K562 (cell line): Measurements from ENCODE around the gene GHR. TPM values are rescaled to one million over a fixed set of nuclear protein-coding genes. Genes with fewer than 3 reads are reported as not detected.

ENCODE experiments used
- ATAC-seq: fragments of 200-7000 bp; cut with Tn5 transposase; 3 replicates; pipeline ENCODE4 v1.9.1; 2020; ENCODE audit warnings: moderate library complexity
- BruUV-seq: library from RNA; stranded (reverse); fragments of 400-500 nt; replicated peaks from 2 replicates; lab custom pipeline; 2021; lab: Mats Ljungman, UMichigan
- CTCF ChIA-PET: fragments of 300-600 bp; formaldehyde crosslinking; extraction: SDS; loops from one replicate; lab custom pipeline; 2021; ENCODE audit warnings: low intra/inter-chr PET ratio; lab: Yijun Ruan, JAX
- POLR2A ChIA-PET: fragments of 300-600, 350-650 bp; sonication (Branson Sonifier 250); formaldehyde crosslinking; extraction: SDS; loops from one replicate; lab custom pipeline; 2021; ENCODE audit warnings: antibody characterized with exemption, inconsistent platforms; lab: Yijun Ruan, JAX
- DNase-seq, 4 experiments: peaks; one replicate each; pipeline versions ENCODE4 v3.0.0 to v3.0.0-alpha.2; 2011 to 2018; ENCODE audit warnings: low spot score in 3 of 4, mixed read lengths in 3 of 4; ENCODE audit errors: extremely low read depth in 1 of 4
- FAIRE-seq: peaks from 2 replicates; lab custom pipeline; 2011; peaks lifted over from hg19 to GRCh38; lab: Jason Lieb, UNC
- H2AFZ ChIP-seq: 2 replicates; pipeline ENCODE4 v1.6.0; 2011; ENCODE audit warnings: low read depth, low read length, control low read depth, inconsistent platforms
- H3K27ac ChIP-seq: fragments of 200-600 bp; 3 replicates; pipeline ENCODE4 v1.8.0; 2011; ENCODE audit warnings: low read depth, mild to moderate bottlenecking, control low read depth, inconsistent platforms, low read length, moderate library complexity, mixed read lengths; ENCODE audit errors: extremely low read depth
- H3K27me3 ChIP-seq, 2 experiments: fragments of 300-600 bp in 1 of 2; 2 replicates in 1 of 2; 3 replicates in 1 of 2; pipeline versions ENCODE4 v1.6.0 to v1.8.0; 2011; ENCODE audit warnings: inconsistent platforms in 2 of 2, low read length in 2 of 2, mild to moderate bottlenecking in 1 of 2, mixed read lengths in 1 of 2, moderate library complexity in 1 of 2; ENCODE audit not compliant: control insufficient read depth in 2 of 2, insufficient read depth in 2 of 2
- H3K36me3 ChIP-seq: fragments of 300-600 bp; 3 replicates; pipeline ENCODE4 v1.8.0; 2011; ENCODE audit warnings: mild to moderate bottlenecking, low read length, inconsistent platforms; ENCODE audit not compliant: control insufficient read depth, insufficient read depth
- H3K4me1 ChIP-seq, 2 experiments: fragments of 200-600 bp in 1 of 2; replicated peaks in 1 of 2; 2 replicates in 1 of 2; 3 replicates in 1 of 2; pipeline versions ENCODE4 v1.5.1 to v1.8.0; 2011; ENCODE audit warnings: inconsistent platforms in 2 of 2, low read length in 2 of 2, mild to moderate bottlenecking in 1 of 2, mixed read lengths in 1 of 2, moderate library complexity in 1 of 2; ENCODE audit not compliant: control insufficient read depth in 2 of 2, insufficient read depth in 2 of 2
- H3K4me2 ChIP-seq: 2 replicates; pipeline ENCODE4 v1.6.1; 2011; ENCODE audit warnings: low read length, control low read depth, inconsistent platforms, mixed read lengths; ENCODE audit not compliant: insufficient read depth
- H3K4me3 ChIP-seq: fragments of 200-600 bp; sonication (generic), shearing (Covaris generic); 2 replicates; pipeline ENCODE4 v1.5.1; 2016; ENCODE audit warnings: control low read depth, inconsistent platforms
- H3K79me2 ChIP-seq: fragments of 200-600 bp; 3 replicates; pipeline ENCODE4 v1.8.0; 2011; ENCODE audit warnings: low read length, inconsistent platforms; ENCODE audit not compliant: control insufficient read depth, insufficient read depth
- H3K9ac ChIP-seq, 2 experiments: 2 replicates each; pipeline versions ENCODE4 v1.6.0 to v1.6.1; 2011; ENCODE audit warnings: low read depth in 2 of 2, low read length in 2 of 2, control low read depth in 1 of 2, inconsistent platforms in 1 of 2, mild to moderate bottlenecking in 1 of 2, mixed read lengths in 1 of 2; ENCODE audit not compliant: insufficient read depth in 1 of 2
- H3K9me1 ChIP-seq: one replicate; pipeline ENCODE4 v1.6.0; 2011; ENCODE audit warnings: inconsistent platforms, mild to moderate bottlenecking, low read length, moderate library complexity; ENCODE audit not compliant: control insufficient read depth, insufficient read depth
- H3K9me3 ChIP-seq: replicated peaks from 2 replicates; pipeline ENCODE4 v1.5.1; 2011; ENCODE audit warnings: low read depth, low read length, inconsistent platforms; ENCODE audit not compliant: control insufficient read depth, insufficient read depth
- H4K20me1 ChIP-seq: replicated peaks from 2 replicates; pipeline ENCODE4 v1.6.1; 2011; ENCODE audit warnings: low read length, inconsistent platforms, mixed read lengths; ENCODE audit not compliant: control insufficient read depth, insufficient read depth
- GTF2E2 ChIP-seq: fragments of 200-800 bp; sonication (Bioruptor generic); IDR thresholded peaks from 2 replicates; pipeline ENCODE4 v1.6.1; 2016; ENCODE audit warnings: missing genetic modification characterization, missing compliant biosample characterization
- HIVEP1 ChIP-seq: fragments of 250-450 bp; sonication (Bioruptor Pico); IDR thresholded peaks from 2 replicates; pipeline ENCODE4 v1.4.0; 2020; ENCODE audit warnings: mild to moderate bottlenecking
- MCM7 ChIP-seq, 2 experiments: fragments of 450-650 bp; IDR thresholded peaks; 2 replicates each; pipeline ENCODE4 v1.6.1; 2016 to 2018
- NBN ChIP-seq: fragments of 450-650 bp; IDR thresholded peaks from 2 replicates; pipeline ENCODE4 v1.6.1; 2016; ENCODE audit warnings: low read depth, mild to moderate bottlenecking
- PML ChIP-seq: IDR thresholded peaks from 2 replicates; pipeline ENCODE4 v1.6.1; 2012; ENCODE audit warnings: low read length, inconsistent platforms
- REST ChIP-seq, 2 experiments: fragments of 450-650 bp; formaldehyde crosslinking in 1 of 2; IDR thresholded peaks; 2 replicates each; pipeline versions ENCODE4 v1.4.0 to v1.6.1; 2014 to 2020; ENCODE audit warnings: mild to moderate bottlenecking in 2 of 2, borderline replicate concordance in 1 of 2, low read depth in 1 of 2
- SLC30A9 ChIP-seq: fragments of 250-450 bp; sonication (Bioruptor Pico); IDR thresholded peaks from 2 replicates; pipeline ENCODE4 v1.8.0; 2022; ENCODE audit warnings: mild to moderate bottlenecking, moderate library complexity
- SNRNP70 ChIP-seq: fragments of 200-400 bp; formaldehyde crosslinking; optimal IDR thresholded peaks from 2 replicates; pipeline ENCODE3; 2017; ENCODE audit warnings: low read depth, low read length
- ZNF217 ChIP-seq: sonication (generic); formaldehyde crosslinking; IDR thresholded peaks from 2 replicates; pipeline ENCODE4 v1.8.0; 2022; ENCODE audit warnings: mild to moderate bottlenecking, missing genetic modification reagents
- ZNF280A ChIP-seq: fragments of 450-650 bp; IDR thresholded peaks from 2 replicates; pipeline ENCODE4 v1.6.1; 2018; ENCODE audit warnings: mild to moderate bottlenecking, low read depth; ENCODE audit not compliant: partially characterized antibody
- ZNF57 ChIP-seq: fragments of 450-650 bp; formaldehyde crosslinking; IDR thresholded peaks from 2 replicates; pipeline ENCODE4 v1.4.0; 2020; ENCODE audit warnings: mild to moderate bottlenecking, moderate library complexity
- WGBS: fragments of 100-300 bp; shearing (Covaris generic); methylation state at CpG from one replicate; pipeline ENCODE4 v1.1.6; 2016; ENCODE audit warnings: low coverage, mixed read lengths; ENCODE audit not compliant: insufficient coverage; ENCODE audit errors: missing lambda C conversion rate; 5-methylcytosine and 5-hydroxymethylcytosine counted together
- in situ Hi-C: fragments of 300-500 bp; cut with MboI; formaldehyde crosslinking; loops from 4 replicates; pipeline ENCODE4 v1.15.0; 2018; ENCODE audit warnings: inconsistent platforms, mixed read lengths
- intact Hi-C: fragments of 100-400 bp; cut with micrococcal nuclease; formaldehyde crosslinking; loops from 2 replicates; pipeline ENCODE4 v1.14.2; 2022
- polyA plus RNA-seq, 8 experiments: library from polyadenylated mRNA; depleted of rRNA in 4 of 8; stranded (reverse) in 5 of 8; unstranded in 3 of 8; fragments of >200 nt; fragmentation: Nextera tagmentation in 2 of 8; fragmentation: Illumina TruSeq in 1 of 8; extraction: Ambion mirVana in 2 of 8; extraction: Trizol in 1 of 8; gene quantifications; 2 replicates each; pipeline versions ENCODE4 v1.2.1 to v1.2.3, GENCODE V29; 2011 to 2014; ENCODE audit warnings: inconsistent platforms in 1 of 8, missing spikeins in 1 of 8
- total RNA-seq, 7 experiments: library from RNA; depleted of rRNA in 6 of 7; stranded (reverse); fragments of >200 nt in 6 of 7; fragmentation: Illumina TruSeq in 2 of 7; extraction: Trizol in 2 of 7; gene quantifications; 2 replicates each; pipeline versions ENCODE4 v1.2.1 to v1.2.3, GENCODE V29; 2011 to 2021; ENCODE audit warnings: low replicate concordance in 1 of 7
- TF ChIP-seq, protein P1 (sequence below): sonication (generic); formaldehyde crosslinking; IDR thresholded peaks from 2 replicates; pipeline ENCODE4 v1.8.0; 2022; ENCODE audit warnings: mild to moderate bottlenecking, missing genetic modification reagents

Gene GHR
- total and polyA plus RNA-seq, 9 of the 15 experiments (the other 6 are each of a cell fraction or from before 2014, with no cell fraction given): 0.01 to 0.13 (median 0.07) TPM; not detected in 5

DNA sequence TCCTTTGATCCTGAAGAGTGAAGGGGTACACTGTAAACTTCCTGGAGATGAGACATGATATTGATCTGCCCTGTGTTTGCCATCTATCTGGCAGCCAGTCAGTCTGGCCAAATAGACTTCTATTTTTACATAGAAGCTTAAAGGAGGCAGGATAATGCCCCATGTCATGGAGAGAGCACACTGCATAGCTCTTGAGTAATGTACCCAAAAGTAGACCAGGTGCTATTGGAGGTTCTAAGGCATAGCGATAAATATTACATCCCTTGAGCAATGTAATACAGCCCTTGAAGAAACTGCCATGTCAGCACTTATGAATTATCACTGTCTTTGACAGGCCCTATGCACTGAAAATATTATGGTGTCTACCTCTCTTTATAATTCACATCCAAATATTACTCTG, 131.8 kb downstream of the GHR start:
- 4% methylated on average over 1 of the region's 1 CpG for WGBS
- no peak for FAIRE-seq
- BruUV-seq: no TSS peak
- Histone ChIP-seq H3K4me2 (no peak overlapping the region), H3K9ac (no peak overlapping the region), H3K4me3 (no peak overlapping the region), H3K27me3 (no peaks in the 10 kb centered on the region), H2AFZ (no peak overlapping the region), H3K36me3 (no peaks in the 10 kb centered on the region), H3K27ac (no peak overlapping the region), H3K4me1 (no peaks in the 10 kb centered on the region), H4K20me1 (no peaks in the 10 kb centered on the region), H3K79me2 (no peaks in the 10 kb centered on the region), H3K9me1 (no peaks in the 10 kb centered on the region), H3K9me3 (no peaks in the 10 kb centered on the region)
- no peak for DNase-seq
- intact Hi-C loops: no loop called here
- POLR2A ChIA-PET: no interaction called here
- CTCF ChIA-PET: no interaction called here
- ATAC-seq: no peak
- in situ Hi-C loops: no loop called here
- TF ChIP-seq ZNF57 (CRISPR knock-in tag) (no peak), ZNF217 (CRISPR knock-in tag) (no peak), MCM7 (IDR thresholded peaks at IDR 0.05) (no peak), PML (no peak), GTF2E2 (tag) (no peak), HIVEP1 (CRISPR knock-in tag) (no peak), SLC30A9 (CRISPR knock-in tag) (no peak), NBN (no peak), REST (IDR thresholded peaks at IDR 0.05; ENCODE audit: borderline replicate concordance) (no peak), REST (CRISPR knock-in tag; IDR thresholded peaks at IDR 0.05; ENCODE audit: low read depth) (no peak), ZNF280A (no peak), SNRNP70 (no peak)
- TF ChIP-seq, protein P1, sequence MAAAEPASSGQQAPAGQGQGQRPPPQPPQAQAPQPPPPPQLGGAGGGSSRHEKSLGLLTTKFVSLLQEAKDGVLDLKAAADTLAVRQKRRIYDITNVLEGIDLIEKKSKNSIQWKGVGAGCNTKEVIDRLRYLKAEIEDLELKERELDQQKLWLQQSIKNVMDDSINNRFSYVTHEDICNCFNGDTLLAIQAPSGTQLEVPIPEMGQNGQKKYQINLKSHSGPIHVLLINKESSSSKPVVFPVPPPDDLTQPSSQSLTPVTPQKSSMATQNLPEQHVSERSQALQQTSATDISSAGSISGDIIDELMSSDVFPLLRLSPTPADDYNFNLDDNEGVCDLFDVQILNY (CRISPR knock-in tag): no peak
